Measurements from ENCODE around the gene POLR3B. TPM values are rescaled to one million over a fixed set of nuclear protein-coding genes. Genes with fewer than 3 reads are reported as not detected.

The POLR3B gene
- total and polyA plus RNA-seq, 9 of the 15 experiments (the other 6 are each of a cell fraction or from before 2014, with no cell fraction given) = 7.6 to 17.9 (median 14.4) TPM

DNA sequence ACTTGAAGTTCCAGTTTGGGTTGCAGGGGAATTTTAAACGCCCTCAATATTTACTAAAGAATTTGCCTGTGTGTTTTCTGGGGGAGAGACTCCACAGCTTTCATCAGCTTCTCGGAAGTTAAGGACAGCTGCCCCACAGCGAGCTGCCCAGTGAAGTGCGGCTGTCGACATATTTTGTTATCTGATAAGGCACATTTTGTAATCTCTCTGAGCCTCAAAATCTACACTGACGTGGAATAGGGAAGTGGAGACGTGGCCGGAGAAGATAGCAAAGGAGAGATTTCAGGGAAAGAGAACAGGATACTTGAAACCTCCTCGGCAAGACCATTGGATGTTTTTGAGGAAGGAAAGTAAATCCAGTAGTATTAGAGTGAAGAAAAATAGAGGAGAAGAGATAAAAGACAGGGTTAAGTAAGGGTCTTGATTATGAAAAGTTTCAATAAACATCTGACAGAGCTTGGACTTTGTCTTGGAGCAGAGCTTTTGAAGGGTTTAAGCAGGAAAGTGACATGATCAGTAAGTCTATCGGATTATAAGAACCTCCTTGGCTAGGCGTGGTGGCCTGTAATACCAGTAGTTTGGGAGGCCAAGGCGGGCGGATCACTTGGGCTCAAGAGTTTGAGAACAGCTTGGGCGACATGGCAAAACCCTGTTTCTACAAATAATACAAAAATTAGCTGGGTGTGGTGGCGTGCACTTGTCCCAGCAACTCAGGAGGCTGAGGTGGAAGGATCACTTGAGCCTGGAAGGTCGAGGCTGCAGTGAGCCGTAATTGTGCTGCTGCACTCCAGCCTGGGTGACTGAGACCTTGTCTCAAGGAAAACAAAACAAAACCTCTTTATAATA lies 1.1 kb downstream of the POLR3B start (continued):
- TF ChIP-seq, protein P1, sequence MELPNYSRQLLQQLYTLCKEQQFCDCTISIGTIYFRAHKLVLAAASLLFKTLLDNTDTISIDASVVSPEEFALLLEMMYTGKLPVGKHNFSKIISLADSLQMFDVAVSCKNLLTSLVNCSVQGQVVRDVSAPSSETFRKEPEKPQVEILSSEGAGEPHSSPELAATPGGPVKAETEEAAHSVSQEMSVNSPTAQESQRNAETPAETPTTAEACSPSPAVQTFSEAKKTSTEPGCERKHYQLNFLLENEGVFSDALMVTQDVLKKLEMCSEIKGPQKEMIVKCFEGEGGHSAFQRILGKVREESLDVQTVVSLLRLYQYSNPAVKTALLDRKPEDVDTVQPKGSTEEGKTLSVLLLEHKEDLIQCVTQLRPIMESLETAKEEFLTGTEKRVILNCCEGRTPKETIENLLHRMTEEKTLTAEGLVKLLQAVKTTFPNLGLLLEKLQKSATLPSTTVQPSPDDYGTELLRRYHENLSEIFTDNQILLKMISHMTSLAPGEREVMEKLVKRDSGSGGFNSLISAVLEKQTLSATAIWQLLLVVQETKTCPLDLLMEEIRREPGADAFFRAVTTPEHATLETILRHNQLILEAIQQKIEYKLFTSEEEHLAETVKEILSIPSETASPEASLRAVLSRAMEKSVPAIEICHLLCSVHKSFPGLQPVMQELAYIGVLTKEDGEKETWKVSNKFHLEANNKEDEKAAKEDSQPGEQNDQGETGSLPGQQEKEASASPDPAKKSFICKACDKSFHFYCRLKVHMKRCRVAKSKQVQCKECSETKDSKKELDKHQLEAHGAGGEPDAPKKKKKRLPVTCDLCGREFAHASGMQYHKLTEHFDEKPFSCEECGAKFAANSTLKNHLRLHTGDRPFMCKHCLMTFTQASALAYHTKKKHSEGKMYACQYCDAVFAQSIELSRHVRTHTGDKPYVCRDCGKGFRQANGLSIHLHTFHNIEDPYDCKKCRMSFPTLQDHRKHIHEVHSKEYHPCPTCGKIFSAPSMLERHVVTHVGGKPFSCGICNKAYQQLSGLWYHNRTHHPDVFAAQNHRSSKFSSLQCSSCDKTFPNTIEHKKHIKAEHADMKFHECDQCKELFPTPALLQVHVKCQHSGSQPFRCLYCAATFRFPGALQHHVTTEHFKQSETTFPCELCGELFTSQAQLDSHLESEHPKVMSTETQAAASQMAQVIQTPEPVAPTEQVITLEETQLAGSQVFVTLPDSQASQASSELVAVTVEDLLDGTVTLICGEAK (IDR thresholded peaks at IDR 0.05) = 0 out of 2 replicates have a peak, but pooled peaks have one; percentile 58
- TF ChIP-seq, protein P1 (CRISPR knock-in tag; IDR thresholded peaks at IDR 0.05) = no peak
- TF ChIP-seq KAT8 (IDR thresholded peaks at IDR 0.05; ENCODE audit: low read depth) (no peak), TBL1XR1 (IDR thresholded peaks at IDR 0.05; ENCODE audit: low read length in 2 of 2) (peak in 1 of 2 experiments; percentile 83; a peak in 2 of 4 replicates), KLF13 (tag; IDR thresholded peaks at IDR 0.05; ENCODE audit: borderline replicate concordance, low read depth) (no peak)
- TF ChIP-seq, protein P2, sequence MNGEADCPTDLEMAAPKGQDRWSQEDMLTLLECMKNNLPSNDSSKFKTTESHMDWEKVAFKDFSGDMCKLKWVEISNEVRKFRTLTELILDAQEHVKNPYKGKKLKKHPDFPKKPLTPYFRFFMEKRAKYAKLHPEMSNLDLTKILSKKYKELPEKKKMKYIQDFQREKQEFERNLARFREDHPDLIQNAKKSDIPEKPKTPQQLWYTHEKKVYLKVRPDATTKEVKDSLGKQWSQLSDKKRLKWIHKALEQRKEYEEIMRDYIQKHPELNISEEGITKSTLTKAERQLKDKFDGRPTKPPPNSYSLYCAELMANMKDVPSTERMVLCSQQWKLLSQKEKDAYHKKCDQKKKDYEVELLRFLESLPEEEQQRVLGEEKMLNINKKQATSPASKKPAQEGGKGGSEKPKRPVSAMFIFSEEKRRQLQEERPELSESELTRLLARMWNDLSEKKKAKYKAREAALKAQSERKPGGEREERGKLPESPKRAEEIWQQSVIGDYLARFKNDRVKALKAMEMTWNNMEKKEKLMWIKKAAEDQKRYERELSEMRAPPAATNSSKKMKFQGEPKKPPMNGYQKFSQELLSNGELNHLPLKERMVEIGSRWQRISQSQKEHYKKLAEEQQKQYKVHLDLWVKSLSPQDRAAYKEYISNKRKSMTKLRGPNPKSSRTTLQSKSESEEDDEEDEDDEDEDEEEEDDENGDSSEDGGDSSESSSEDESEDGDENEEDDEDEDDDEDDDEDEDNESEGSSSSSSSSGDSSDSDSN (IDR thresholded peaks at IDR 0.05; ENCODE audit: borderline replicate concordance in 1 of 2, low read depth in 2 of 2, low read length in 2 of 2) = peak in 1 of 2 experiments; percentile 56; a peak in 1 of 4 replicates
- TF ChIP-seq, protein P3, sequence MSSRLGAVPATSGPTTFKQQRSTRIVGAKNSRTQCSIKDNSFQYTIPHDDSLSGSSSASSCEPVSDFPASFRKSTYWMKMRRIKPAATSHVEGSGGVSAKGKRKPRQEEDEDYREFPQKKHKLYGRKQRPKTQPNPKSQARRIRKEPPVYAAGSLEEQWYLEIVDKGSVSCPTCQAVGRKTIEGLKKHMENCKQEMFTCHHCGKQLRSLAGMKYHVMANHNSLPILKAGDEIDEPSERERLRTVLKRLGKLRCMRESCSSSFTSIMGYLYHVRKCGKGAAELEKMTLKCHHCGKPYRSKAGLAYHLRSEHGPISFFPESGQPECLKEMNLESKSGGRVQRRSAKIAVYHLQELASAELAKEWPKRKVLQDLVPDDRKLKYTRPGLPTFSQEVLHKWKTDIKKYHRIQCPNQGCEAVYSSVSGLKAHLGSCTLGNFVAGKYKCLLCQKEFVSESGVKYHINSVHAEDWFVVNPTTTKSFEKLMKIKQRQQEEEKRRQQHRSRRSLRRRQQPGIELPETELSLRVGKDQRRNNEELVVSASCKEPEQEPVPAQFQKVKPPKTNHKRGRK (tag; IDR thresholded peaks at IDR 0.05) = no peak
- TF ChIP-seq, protein P4, sequence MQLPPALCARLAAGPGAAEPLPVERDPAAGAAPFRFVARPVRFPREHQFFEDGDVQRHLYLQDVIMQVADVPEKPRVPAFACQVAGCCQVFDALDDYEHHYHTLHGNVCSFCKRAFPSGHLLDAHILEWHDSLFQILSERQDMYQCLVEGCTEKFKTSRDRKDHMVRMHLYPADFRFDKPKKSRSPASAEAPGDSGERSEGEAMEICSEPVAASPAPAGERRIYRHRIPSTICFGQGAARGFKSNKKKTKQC (CRISPR knock-in tag; IDR thresholded peaks at IDR 0.05) = no peak
- TF ChIP-seq, protein P5, sequence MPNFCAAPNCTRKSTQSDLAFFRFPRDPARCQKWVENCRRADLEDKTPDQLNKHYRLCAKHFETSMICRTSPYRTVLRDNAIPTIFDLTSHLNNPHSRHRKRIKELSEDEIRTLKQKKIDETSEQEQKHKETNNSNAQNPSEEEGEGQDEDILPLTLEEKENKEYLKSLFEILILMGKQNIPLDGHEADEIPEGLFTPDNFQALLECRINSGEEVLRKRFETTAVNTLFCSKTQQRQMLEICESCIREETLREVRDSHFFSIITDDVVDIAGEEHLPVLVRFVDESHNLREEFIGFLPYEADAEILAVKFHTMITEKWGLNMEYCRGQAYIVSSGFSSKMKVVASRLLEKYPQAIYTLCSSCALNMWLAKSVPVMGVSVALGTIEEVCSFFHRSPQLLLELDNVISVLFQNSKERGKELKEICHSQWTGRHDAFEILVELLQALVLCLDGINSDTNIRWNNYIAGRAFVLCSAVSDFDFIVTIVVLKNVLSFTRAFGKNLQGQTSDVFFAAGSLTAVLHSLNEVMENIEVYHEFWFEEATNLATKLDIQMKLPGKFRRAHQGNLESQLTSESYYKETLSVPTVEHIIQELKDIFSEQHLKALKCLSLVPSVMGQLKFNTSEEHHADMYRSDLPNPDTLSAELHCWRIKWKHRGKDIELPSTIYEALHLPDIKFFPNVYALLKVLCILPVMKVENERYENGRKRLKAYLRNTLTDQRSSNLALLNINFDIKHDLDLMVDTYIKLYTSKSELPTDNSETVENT (CRISPR knock-in tag; IDR thresholded peaks at IDR 0.05) = no peak

All from K562 (cell line).